HCT116 (cell line): ENCODE results near the gene ASMTL.

Experiments used
- CTCF ChIP-seq, 3 experiments: fragments of 200-600 bp in 1 of 3; sonication (generic) in 1 of 3; IDR thresholded peaks in 2 of 3; conservative IDR thresholded peaks in 1 of 3; 2 replicates each; pipeline ENCODE4 v1.5.1; 2012 to 2017; ENCODE audit warnings: low read depth in 2 of 3, low read length in 2 of 3, antibody characterized with exemption in 1 of 3, borderline replicate concordance in 1 of 3, control low read depth in 1 of 3, mild to moderate bottlenecking in 1 of 3, mixed read lengths in 1 of 3, mixed run types in 1 of 3, moderate library complexity in 1 of 3; ENCODE audit not compliant: insufficient read depth in 1 of 3
- FOSL1 ChIP-seq: IDR thresholded peaks from 2 replicates; pipeline ENCODE4 v1.6.1; 2012; ENCODE audit warnings: low read depth
- RAD21 ChIP-seq: IDR thresholded peaks from 2 replicates; pipeline ENCODE4 v1.6.1; 2012; ENCODE audit warnings: low read depth, mild to moderate bottlenecking
- REST ChIP-seq: IDR thresholded peaks from 2 replicates; pipeline ENCODE4 v1.6.1; 2012; ENCODE audit warnings: low read depth
- SRF ChIP-seq: IDR thresholded peaks from 2 replicates; pipeline ENCODE4 v1.6.1; 2012; ENCODE audit warnings: low read depth
- ZBTB33 ChIP-seq: IDR thresholded peaks from 2 replicates; pipeline ENCODE4 v1.6.1; 2011; ENCODE audit warnings: mild to moderate bottlenecking, low read length, moderate library complexity; ENCODE audit not compliant: insufficient replicate concordance; ENCODE audit errors: extremely low read depth

- TF ChIP-seq REST: no peak
- no peak for TF ChIP-seq ZBTB33
- TF ChIP-seq CTCF (IDR thresholded peaks at IDR 0.05 in 2 of 3, conservative IDR thresholded peaks at IDR 0.05 in 1 of 3; ENCODE audit: borderline replicate concordance in 1 of 3, insufficient read depth in 1 of 3, low read depth in 2 of 3, low read length in 2 of 3): no peak
- no peak for TF ChIP-seq SRF
- no peak for TF ChIP-seq FOSL1
- no peak for TF ChIP-seq RAD21
Measured at GRCh38 chrX:1475881-1476280, 23.2 kb upstream of the ASMTL start.
